ENCODE data around the gene MRAP.

DNA sequence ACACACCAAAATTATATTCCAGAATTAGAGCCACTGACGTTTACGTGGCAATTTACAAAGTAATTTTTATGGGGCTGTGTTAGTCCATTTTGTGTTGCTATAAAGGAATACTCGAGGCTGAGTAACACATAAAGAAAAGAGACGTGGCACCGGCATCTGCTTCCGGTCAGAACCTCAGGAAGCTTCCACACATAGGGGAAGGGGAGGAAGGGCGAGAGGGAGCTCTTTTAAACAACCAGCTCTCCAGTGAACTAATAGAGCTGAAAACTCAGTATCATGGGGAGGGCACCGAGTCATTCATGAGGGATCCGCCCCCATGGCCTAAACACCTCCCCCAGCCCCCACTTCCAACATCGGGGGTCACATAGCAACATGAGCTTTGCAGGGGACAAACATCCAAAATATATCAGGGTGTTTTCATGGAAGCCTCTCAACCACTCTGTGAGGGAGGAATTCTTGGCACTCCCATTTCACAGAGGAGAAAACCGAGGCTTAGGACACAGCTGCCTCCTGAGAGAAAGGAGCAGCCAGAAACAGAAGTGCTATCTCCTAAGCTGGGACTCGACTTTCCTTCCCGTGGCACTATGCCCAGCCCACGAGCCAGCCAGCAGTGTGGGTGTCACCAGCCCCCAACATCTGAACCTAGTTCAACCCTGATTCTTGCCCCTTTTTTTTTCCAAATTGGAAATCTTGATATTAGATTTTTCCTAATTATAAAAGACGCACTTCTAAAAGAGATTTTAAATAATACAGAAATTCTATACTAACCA is 49.0 kb upstream of the MRAP start:
- TF ChIP-seq RFX5 (IDR thresholded peaks at IDR 0.05; ENCODE audit: low read depth, low read length): no peak
- TF ChIP-seq SMC3 (IDR thresholded peaks at IDR 0.05; ENCODE audit: borderline replicate concordance, low read length): no peak
- TF ChIP-seq, protein P1, sequence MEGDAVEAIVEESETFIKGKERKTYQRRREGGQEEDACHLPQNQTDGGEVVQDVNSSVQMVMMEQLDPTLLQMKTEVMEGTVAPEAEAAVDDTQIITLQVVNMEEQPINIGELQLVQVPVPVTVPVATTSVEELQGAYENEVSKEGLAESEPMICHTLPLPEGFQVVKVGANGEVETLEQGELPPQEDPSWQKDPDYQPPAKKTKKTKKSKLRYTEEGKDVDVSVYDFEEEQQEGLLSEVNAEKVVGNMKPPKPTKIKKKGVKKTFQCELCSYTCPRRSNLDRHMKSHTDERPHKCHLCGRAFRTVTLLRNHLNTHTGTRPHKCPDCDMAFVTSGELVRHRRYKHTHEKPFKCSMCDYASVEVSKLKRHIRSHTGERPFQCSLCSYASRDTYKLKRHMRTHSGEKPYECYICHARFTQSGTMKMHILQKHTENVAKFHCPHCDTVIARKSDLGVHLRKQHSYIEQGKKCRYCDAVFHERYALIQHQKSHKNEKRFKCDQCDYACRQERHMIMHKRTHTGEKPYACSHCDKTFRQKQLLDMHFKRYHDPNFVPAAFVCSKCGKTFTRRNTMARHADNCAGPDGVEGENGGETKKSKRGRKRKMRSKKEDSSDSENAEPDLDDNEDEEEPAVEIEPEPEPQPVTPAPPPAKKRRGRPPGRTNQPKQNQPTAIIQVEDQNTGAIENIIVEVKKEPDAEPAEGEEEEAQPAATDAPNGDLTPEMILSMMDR (IDR thresholded peaks at IDR 0.05 in 2 of 3, conservative IDR thresholded peaks at IDR 0.05 in 1 of 3; ENCODE audit: control insufficient read depth in 2 of 3, extremely low read depth in 1 of 3, insufficient read depth in 1 of 3, low read depth in 3 of 3, low read length in 3 of 3): no peak
- TF ChIP-seq ZNF274 (IDR thresholded peaks at IDR 0.05; ENCODE audit: insufficient read depth, insufficient read length): no peak
- TF ChIP-seq, protein P2, sequence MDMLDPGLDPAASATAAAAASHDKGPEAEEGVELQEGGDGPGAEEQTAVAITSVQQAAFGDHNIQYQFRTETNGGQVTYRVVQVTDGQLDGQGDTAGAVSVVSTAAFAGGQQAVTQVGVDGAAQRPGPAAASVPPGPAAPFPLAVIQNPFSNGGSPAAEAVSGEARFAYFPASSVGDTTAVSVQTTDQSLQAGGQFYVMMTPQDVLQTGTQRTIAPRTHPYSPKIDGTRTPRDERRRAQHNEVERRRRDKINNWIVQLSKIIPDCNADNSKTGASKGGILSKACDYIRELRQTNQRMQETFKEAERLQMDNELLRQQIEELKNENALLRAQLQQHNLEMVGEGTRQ (IDR thresholded peaks at IDR 0.05; ENCODE audit: borderline replicate concordance, low read depth, low read length): no peak
- no peak for TF ChIP-seq POLR2A (IDR thresholded peaks at IDR 0.05; ENCODE audit: low read depth, low read length)
- no peak for TF ChIP-seq ZNF592 (IDR thresholded peaks at IDR 0.05)
